K562 (cell line): ENCODE measurements around the gene ISY1. TPM values are rescaled to one million over a fixed set of nuclear protein-coding genes. Genes with fewer than 3 reads are reported as not detected.

Experiments used
- ATAC-seq: fragments of 200-7000 bp; cut with Tn5 transposase; 3 replicates; pipeline ENCODE4 v1.9.1; 2020; ENCODE audit warnings: moderate library complexity
- BruUV-seq: library from RNA; stranded (reverse); fragments of 400-500 nt; replicated peaks from 2 replicates; lab custom pipeline; 2021; lab: Mats Ljungman, UMichigan
- CTCF ChIA-PET: fragments of 300-600 bp; formaldehyde crosslinking; extraction: SDS; loops from one replicate; lab custom pipeline; 2021; ENCODE audit warnings: low intra/inter-chr PET ratio; lab: Yijun Ruan, JAX
- POLR2A ChIA-PET: fragments of 300-600, 350-650 bp; sonication (Branson Sonifier 250); formaldehyde crosslinking; extraction: SDS; loops from one replicate; lab custom pipeline; 2021; ENCODE audit warnings: antibody characterized with exemption, inconsistent platforms; lab: Yijun Ruan, JAX
- DNase-seq, 4 experiments: peaks; one replicate each; pipeline versions ENCODE4 v3.0.0 to v3.0.0-alpha.2; 2011 to 2018; ENCODE audit warnings: low spot score in 3 of 4, mixed read lengths in 3 of 4; ENCODE audit errors: extremely low read depth in 1 of 4
- FAIRE-seq: peaks from 2 replicates; lab custom pipeline; 2011; peaks lifted over from hg19 to GRCh38; lab: Jason Lieb, UNC
- H2AFZ ChIP-seq: 2 replicates; pipeline ENCODE4 v1.6.0; 2011; ENCODE audit warnings: low read depth, low read length, control low read depth, inconsistent platforms
- H3K27ac ChIP-seq: fragments of 200-600 bp; 3 replicates; pipeline ENCODE4 v1.8.0; 2011; ENCODE audit warnings: low read depth, mild to moderate bottlenecking, control low read depth, inconsistent platforms, low read length, moderate library complexity, mixed read lengths; ENCODE audit errors: extremely low read depth
- H3K27me3 ChIP-seq, 2 experiments: fragments of 300-600 bp in 1 of 2; 2 replicates in 1 of 2; 3 replicates in 1 of 2; pipeline versions ENCODE4 v1.6.0 to v1.8.0; 2011; ENCODE audit warnings: inconsistent platforms in 2 of 2, low read length in 2 of 2, mild to moderate bottlenecking in 1 of 2, mixed read lengths in 1 of 2, moderate library complexity in 1 of 2; ENCODE audit not compliant: control insufficient read depth in 2 of 2, insufficient read depth in 2 of 2
- H3K36me3 ChIP-seq: fragments of 300-600 bp; 3 replicates; pipeline ENCODE4 v1.8.0; 2011; ENCODE audit warnings: mild to moderate bottlenecking, low read length, inconsistent platforms; ENCODE audit not compliant: control insufficient read depth, insufficient read depth
- H3K4me1 ChIP-seq, 2 experiments: fragments of 200-600 bp in 1 of 2; replicated peaks in 1 of 2; 2 replicates in 1 of 2; 3 replicates in 1 of 2; pipeline versions ENCODE4 v1.5.1 to v1.8.0; 2011; ENCODE audit warnings: inconsistent platforms in 2 of 2, low read length in 2 of 2, mild to moderate bottlenecking in 1 of 2, mixed read lengths in 1 of 2, moderate library complexity in 1 of 2; ENCODE audit not compliant: control insufficient read depth in 2 of 2, insufficient read depth in 2 of 2
- H3K4me2 ChIP-seq: 2 replicates; pipeline ENCODE4 v1.6.1; 2011; ENCODE audit warnings: low read length, control low read depth, inconsistent platforms, mixed read lengths; ENCODE audit not compliant: insufficient read depth
- H3K4me3 ChIP-seq: fragments of 200-600 bp; sonication (generic), shearing (Covaris generic); 2 replicates; pipeline ENCODE4 v1.5.1; 2016; ENCODE audit warnings: control low read depth, inconsistent platforms
- H3K79me2 ChIP-seq: fragments of 200-600 bp; 3 replicates; pipeline ENCODE4 v1.8.0; 2011; ENCODE audit warnings: low read length, inconsistent platforms; ENCODE audit not compliant: control insufficient read depth, insufficient read depth
- H3K9ac ChIP-seq, 2 experiments: 2 replicates each; pipeline versions ENCODE4 v1.6.0 to v1.6.1; 2011; ENCODE audit warnings: low read depth in 2 of 2, low read length in 2 of 2, control low read depth in 1 of 2, inconsistent platforms in 1 of 2, mild to moderate bottlenecking in 1 of 2, mixed read lengths in 1 of 2; ENCODE audit not compliant: insufficient read depth in 1 of 2
- H3K9me1 ChIP-seq: one replicate; pipeline ENCODE4 v1.6.0; 2011; ENCODE audit warnings: inconsistent platforms, mild to moderate bottlenecking, low read length, moderate library complexity; ENCODE audit not compliant: control insufficient read depth, insufficient read depth
- H3K9me3 ChIP-seq: replicated peaks from 2 replicates; pipeline ENCODE4 v1.5.1; 2011; ENCODE audit warnings: low read depth, low read length, inconsistent platforms; ENCODE audit not compliant: control insufficient read depth, insufficient read depth
- H4K20me1 ChIP-seq: replicated peaks from 2 replicates; pipeline ENCODE4 v1.6.1; 2011; ENCODE audit warnings: low read length, inconsistent platforms, mixed read lengths; ENCODE audit not compliant: control insufficient read depth, insufficient read depth
- AFF1 ChIP-seq, 2 experiments: fragments of 450-650 bp; IDR thresholded peaks; 2 replicates each; pipeline ENCODE4 v1.6.1; 2018; ENCODE audit warnings: mild to moderate bottlenecking in 2 of 2, low read depth in 1 of 2; ENCODE audit not compliant: partially characterized antibody in 2 of 2
- FOXO4 ChIP-seq: fragments of 450-650 bp; formaldehyde crosslinking; IDR thresholded peaks from 2 replicates; pipeline ENCODE4 v1.4.0; 2020; ENCODE audit warnings: mild to moderate bottlenecking, moderate library complexity
- GATAD2B ChIP-seq: fragments of 450-650 bp; IDR thresholded peaks from 2 replicates; pipeline ENCODE4 v1.6.1; 2017; ENCODE audit warnings: mild to moderate bottlenecking, borderline replicate concordance
- ZNF277 ChIP-seq: fragments of 250-450 bp; sonication (Bioruptor Pico); IDR thresholded peaks from 2 replicates; pipeline ENCODE4 v1.8.0; 2022; ENCODE audit warnings: inconsistent platforms, mild to moderate bottlenecking, moderate library complexity, borderline replicate concordance
- ZNF354B ChIP-seq: fragments of 250-450 bp; sonication (Bioruptor Pico); IDR thresholded peaks from 2 replicates; pipeline ENCODE4 v1.4.0; 2020
- ZNF589 ChIP-seq: fragments of 200-800 bp; sonication (Bioruptor generic); IDR thresholded peaks from 2 replicates; pipeline ENCODE4 v1.6.1; 2016; ENCODE audit warnings: low read depth, missing genetic modification characterization, missing compliant biosample characterization
- ZNF695 ChIP-seq: fragments of 450-650 bp; formaldehyde crosslinking; IDR thresholded peaks from 2 replicates; pipeline ENCODE4 v1.4.0; 2020; ENCODE audit warnings: mild to moderate bottlenecking, moderate library complexity
- ZNF717 ChIP-seq: fragments of 250-450 bp; sonication (Bioruptor Pico); IDR thresholded peaks from 2 replicates; pipeline ENCODE4 v1.5.0; 2021
- WGBS: fragments of 100-300 bp; shearing (Covaris generic); methylation state at CpG from one replicate; pipeline ENCODE4 v1.1.6; 2016; ENCODE audit warnings: low coverage, mixed read lengths; ENCODE audit not compliant: insufficient coverage; ENCODE audit errors: missing lambda C conversion rate; 5-methylcytosine and 5-hydroxymethylcytosine counted together
- in situ Hi-C: fragments of 300-500 bp; cut with MboI; formaldehyde crosslinking; loops from 4 replicates; pipeline ENCODE4 v1.15.0; 2018; ENCODE audit warnings: inconsistent platforms, mixed read lengths
- intact Hi-C: fragments of 100-400 bp; cut with micrococcal nuclease; formaldehyde crosslinking; loops from 2 replicates; pipeline ENCODE4 v1.14.2; 2022
- polyA plus RNA-seq, 8 experiments: library from polyadenylated mRNA; depleted of rRNA in 4 of 8; stranded (reverse) in 5 of 8; unstranded in 3 of 8; fragments of >200 nt; fragmentation: Nextera tagmentation in 2 of 8; fragmentation: Illumina TruSeq in 1 of 8; extraction: Ambion mirVana in 2 of 8; extraction: Trizol in 1 of 8; gene quantifications; 2 replicates each; pipeline versions ENCODE4 v1.2.1 to v1.2.3, GENCODE V29; 2011 to 2014; ENCODE audit warnings: inconsistent platforms in 1 of 8, missing spikeins in 1 of 8
- total RNA-seq, 7 experiments: library from RNA; depleted of rRNA in 6 of 7; stranded (reverse); fragments of >200 nt in 6 of 7; fragmentation: Illumina TruSeq in 2 of 7; extraction: Trizol in 2 of 7; gene quantifications; 2 replicates each; pipeline versions ENCODE4 v1.2.1 to v1.2.3, GENCODE V29; 2011 to 2021; ENCODE audit warnings: low replicate concordance in 1 of 7
- TF ChIP-seq, protein P1 (sequence below), 2 experiments: IDR thresholded peaks in 1 of 2; conservative IDR thresholded peaks in 1 of 2; 2 replicates each; pipeline ENCODE4 v1.6.1; 2016; ENCODE audit warnings: low read depth in 2 of 2, mild to moderate bottlenecking in 1 of 2, missing compliant biosample characterization in 1 of 2, missing genetic modification characterization in 1 of 2, moderate library complexity in 1 of 2

Gene ISY1
- total and polyA plus RNA-seq, 9 of the 15 experiments (the other 6 are each of a cell fraction or from before 2014, with no cell fraction given), result 23.5 to 50.0 (median 32.9) TPM

DNA sequence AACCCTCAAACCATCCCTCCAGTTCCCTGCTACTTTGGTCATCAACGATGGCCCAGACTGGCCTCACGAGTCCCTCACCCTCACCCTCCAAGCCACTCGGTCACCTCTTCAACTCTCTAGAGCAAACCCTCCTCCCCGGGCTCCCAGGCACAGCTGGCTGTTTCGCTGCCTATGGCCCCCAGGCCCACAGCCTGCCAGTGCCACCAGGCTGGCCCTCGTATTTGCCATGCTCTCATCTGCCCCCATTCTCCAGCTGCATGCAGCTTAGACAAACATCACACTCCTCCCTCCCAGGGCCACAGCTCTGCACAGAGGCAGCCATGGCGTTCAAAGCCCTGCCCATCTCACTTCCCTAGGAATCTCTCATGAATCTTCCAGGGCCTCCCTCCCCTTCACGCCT is 53.1 kb downstream of the ISY1 start:
- CTCF ChIA-PET, result no interaction called here
- in situ Hi-C loops (no loop called here), intact Hi-C loops (no loop called here)
- no peaks in the 10 kb centered on the region for H3K9me1 ChIP-seq
- no TSS peak for BruUV-seq
- H3K9me3 ChIP-seq, result no peaks in the 10 kb centered on the region
- no peak for DNase-seq
- H3K27me3 ChIP-seq, result no peaks in the 10 kb centered on the region
- WGBS, result 55% methylated on average over 7 of the region's 8 CpGs
- ATAC-seq, result no peak
- H3K27ac ChIP-seq, result no peak overlapping the region
- H3K36me3 ChIP-seq, result no peaks in the 10 kb centered on the region; the same call in 2 of the 3 replicates
- H4K20me1 ChIP-seq, result no peaks in the 10 kb centered on the region
- no peak overlapping the region for H3K4me2 ChIP-seq
- TF ChIP-seq ZNF354B (CRISPR knock-in tag) (no peak), ZNF589 (no peak), GATAD2B (no peak), FOXO4 (CRISPR knock-in tag) (no peak), AFF1 (IDR thresholded peaks at IDR 0.05; ENCODE audit: low read depth in 1 of 2, partially characterized antibody in 2 of 2) (no peak), ZNF277 (CRISPR knock-in tag) (no peak), ZNF717 (CRISPR knock-in tag) (no peak), ZNF695 (no peak)
- TF ChIP-seq, protein P1, sequence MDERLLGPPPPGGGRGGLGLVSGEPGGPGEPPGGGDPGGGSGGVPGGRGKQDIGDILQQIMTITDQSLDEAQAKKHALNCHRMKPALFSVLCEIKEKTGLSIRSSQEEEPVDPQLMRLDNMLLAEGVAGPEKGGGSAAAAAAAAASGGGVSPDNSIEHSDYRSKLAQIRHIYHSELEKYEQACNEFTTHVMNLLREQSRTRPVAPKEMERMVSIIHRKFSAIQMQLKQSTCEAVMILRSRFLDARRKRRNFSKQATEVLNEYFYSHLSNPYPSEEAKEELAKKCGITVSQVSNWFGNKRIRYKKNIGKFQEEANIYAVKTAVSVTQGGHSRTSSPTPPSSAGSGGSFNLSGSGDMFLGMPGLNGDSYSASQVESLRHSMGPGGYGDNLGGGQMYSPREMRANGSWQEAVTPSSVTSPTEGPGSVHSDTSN (CRISPR knock-in tag; IDR thresholded peaks at IDR 0.05; ENCODE audit: low read depth), result no peak
- TF ChIP-seq, protein P1 (tag; conservative IDR thresholded peaks at IDR 0.05; ENCODE audit: low read depth), result no peak
- H3K9ac ChIP-seq, result no peak overlapping the region
- H3K79me2 ChIP-seq, result no peaks in the 10 kb centered on the region
- no peak overlapping the region for H3K4me3 ChIP-seq
- peaks cover 3 to 10% of the 10 kb centered on the region in 2 experiments; a peak in 4 of 5 replicates for H3K4me1 ChIP-seq
- POLR2A ChIA-PET, result interaction anchor here (0.7 kb wide), 1 partner anchor 163 kb away, joined by 4 read pairs; no protein-coding TSS in a partner anchor
- no peak overlapping the region for H2AFZ ChIP-seq
- no peak for FAIRE-seq
